HEK293 (cell line): ENCODE results near the gene MACF1.

ENCODE experiments used
- CTCF ChIP-seq: fragments of 450-650 bp; formaldehyde crosslinking; IDR thresholded peaks from 2 replicates; pipeline ENCODE4 v1.5.1; 2016; ENCODE audit warnings: missing biosample characterization, missing genetic modification characterization
- INSM2 ChIP-seq: fragments of 450-650 bp; formaldehyde crosslinking; IDR thresholded peaks from 2 replicates; pipeline ENCODE4 v1.5.1; 2016; ENCODE audit warnings: missing biosample characterization, missing genetic modification characterization
- OSR2 ChIP-seq: fragments of 450-650 bp; formaldehyde crosslinking; IDR thresholded peaks from 2 replicates; pipeline ENCODE4 v1.5.1; 2016; ENCODE audit warnings: missing biosample characterization, missing genetic modification characterization
- REPIN1 ChIP-seq: fragments of 450-650 bp; formaldehyde crosslinking; IDR thresholded peaks from 2 replicates; pipeline ENCODE4 v1.5.1; 2017; ENCODE audit warnings: missing biosample characterization, missing genetic modification characterization, low read depth
- ZNF169 ChIP-seq: fragments of 450-650 bp; formaldehyde crosslinking; IDR thresholded peaks from 2 replicates; pipeline ENCODE4 v1.5.1; 2016; ENCODE audit warnings: missing biosample characterization, missing genetic modification characterization
- ZNF24 ChIP-seq: fragments of 450-650 bp; formaldehyde crosslinking; IDR thresholded peaks from 2 replicates; pipeline ENCODE4 v1.5.1; 2016; ENCODE audit warnings: missing biosample characterization, missing genetic modification characterization
- ZNF350 ChIP-seq: fragments of 450-650 bp; formaldehyde crosslinking; IDR thresholded peaks from 2 replicates; pipeline ENCODE4 v1.5.0; 2017; ENCODE audit warnings: missing biosample characterization, mild to moderate bottlenecking, missing genetic modification characterization
- ZNF530 ChIP-seq: fragments of 450-650 bp; formaldehyde crosslinking; IDR thresholded peaks from 2 replicates; pipeline ENCODE4 v1.5.1; 2016; ENCODE audit warnings: low read depth, missing biosample characterization, missing genetic modification characterization
- ZNF645 ChIP-seq: fragments of 450-650 bp; formaldehyde crosslinking; IDR thresholded peaks from 2 replicates; pipeline ENCODE4; 2016; ENCODE audit warnings: missing biosample characterization, missing genetic modification characterization
- ZNF707 ChIP-seq: fragments of 450-650 bp; formaldehyde crosslinking; IDR thresholded peaks from 2 replicates; pipeline ENCODE4 v1.5.1; 2016; ENCODE audit warnings: missing biosample characterization, missing genetic modification characterization
- ZXDB ChIP-seq: fragments of 450-650 bp; formaldehyde crosslinking; IDR thresholded peaks from 2 replicates; pipeline ENCODE4 v1.5.1; 2016; ENCODE audit warnings: missing biosample characterization, missing genetic modification characterization

- TF ChIP-seq CTCF, result no peak
- TF ChIP-seq ZXDB (tag by site-specific recombination), result no peak
- no peak for TF ChIP-seq ZNF350 (tag by site-specific recombination)
- TF ChIP-seq ZNF645 (tag by site-specific recombination), result no peak
- no peak for TF ChIP-seq INSM2 (tag by site-specific recombination)
- no peak for TF ChIP-seq ZNF24 (tag by site-specific recombination)
- no peak for TF ChIP-seq OSR2 (tag by site-specific recombination)
- no peak for TF ChIP-seq ZNF169 (tag by site-specific recombination)
- no peak for TF ChIP-seq REPIN1 (tag by site-specific recombination)
- no peak for TF ChIP-seq ZNF530 (tag by site-specific recombination)
- TF ChIP-seq ZNF707 (tag by site-specific recombination), result no peak
These were observed 295.2 kb downstream of the MACF1 start for GRCh38 chr1:39499668-39500067.
